OCI-LY3 (cell line): ENCODE data around the gene NUP98.

ENCODE experiments used
- H2AFZ ChIP-seq: fragments of 200-600, 300-600 bp; shearing (Covaris generic); 2 replicates; pipeline ENCODE4 v1.6.0; 2014; ENCODE audit warnings: antibody characterized with exemption, low read depth, low read length
- H3K27ac ChIP-seq: fragments of 200-600, 300-600 bp; sonication (generic); 2 replicates; pipeline ENCODE4 v1.5.1; 2014; ENCODE audit warnings: mild to moderate bottlenecking, low read length, moderate library complexity, mixed read lengths
- H3K27me3 ChIP-seq: fragments of 200-600, 300-600 bp; sonication (generic); 2 replicates; pipeline ENCODE4 v1.6.1; 2014; ENCODE audit warnings: low read depth, low read length, mixed read lengths
- H3K36me3 ChIP-seq: fragments of 200-600, 300-600 bp; sonication (generic); replicated peaks from 2 replicates; pipeline ENCODE3; 2014; ENCODE audit warnings: low read depth, low read length, mixed read lengths
- H3K4me1 ChIP-seq: fragments of 300-600, 200-600 bp; sonication (generic); 2 replicates; pipeline ENCODE4 v1.6.1; 2014; ENCODE audit warnings: low read length, mixed read lengths
- H3K4me2 ChIP-seq: fragments of 200-600, 300-600 bp; sonication (generic); 2 replicates; pipeline ENCODE4 v1.6.1; 2014; ENCODE audit warnings: low read length, mixed read lengths
- H3K4me3 ChIP-seq: fragments of 300-600, 200-600 bp; sonication (generic); 2 replicates; pipeline ENCODE4 v1.5.1; 2014; ENCODE audit warnings: antibody characterized with exemption, mild to moderate bottlenecking, low read length, moderate library complexity
- H3K79me2 ChIP-seq: fragments of 300-600, 200-600 bp; shearing (Covaris generic); 2 replicates; pipeline ENCODE4 v1.6.1; 2014; ENCODE audit warnings: mild to moderate bottlenecking, low read length, mixed read lengths
- H3K9ac ChIP-seq: fragments of 300-600, 200-600 bp; shearing (Covaris generic); 2 replicates; pipeline ENCODE4 v1.6.0; 2014; ENCODE audit warnings: mild to moderate bottlenecking, low read length, moderate library complexity
- H3K9me3 ChIP-seq: fragments of 200-600, 300-600 bp; shearing (Covaris generic); 2 replicates; pipeline ENCODE4 v1.6.1; 2014; ENCODE audit warnings: low read length, mixed read lengths; ENCODE audit not compliant: insufficient read depth
- H4K20me1 ChIP-seq: fragments of 200-600, 300-600 bp; sonication (generic); 2 replicates; pipeline ENCODE4 v1.6.1; 2016; ENCODE audit warnings: low read length, mixed read lengths; ENCODE audit not compliant: insufficient read depth
- CTCF ChIP-seq: fragments of 200-600, 300-600 bp; sonication (generic); IDR thresholded peaks from 2 replicates; pipeline ENCODE4 v1.5.1; 2014; ENCODE audit warnings: antibody characterized with exemption, low read length, low read depth
- EZH2phosphoT487 ChIP-seq: fragments of 200-600 bp; shearing (Covaris generic); IDR thresholded peaks from 2 replicates; pipeline ENCODE4 v1.6.1; 2018; ENCODE audit warnings: antibody characterized with exemption, mixed run types, low read depth

The NUP98 gene

GRCh38 chr11:3686751-3687150, 110.6 kb downstream of the NUP98 start:
- Histone ChIP-seq H3K27me3 (no peaks in the 10 kb centered on the region), H3K79me2 (no peaks in the 10 kb centered on the region), H3K36me3 (peaks cover 61% of the 10 kb centered on the region), H2AFZ (no peak overlapping the region), H3K9me3 (no peaks in the 10 kb centered on the region), H3K27ac (no peak overlapping the region), H3K4me1 (no peaks in the 10 kb centered on the region), H3K4me2 (no peak overlapping the region), H3K9ac (no peak overlapping the region), H4K20me1 (no peaks in the 10 kb centered on the region), H3K4me3 (no peak overlapping the region)
- TF ChIP-seq CTCF: no peak
- no peak for TF ChIP-seq EZH2phosphoT487

GRCh38 chr11:3685923-3686322, 111.4 kb downstream of the NUP98 start:
- Histone ChIP-seq H3K4me3 (no peak overlapping the region), H3K79me2 (no peaks in the 10 kb centered on the region), H3K27me3 (no peaks in the 10 kb centered on the region), H3K4me2 (no peak overlapping the region), H3K9me3 (no peaks in the 10 kb centered on the region), H3K9ac (no peak overlapping the region), H3K36me3 (peaks cover 55% of the 10 kb centered on the region), H4K20me1 (no peaks in the 10 kb centered on the region), H3K4me1 (no peaks in the 10 kb centered on the region), H2AFZ (no peak overlapping the region), H3K27ac (no peak overlapping the region)
- TF ChIP-seq CTCF: no peak
- TF ChIP-seq EZH2phosphoT487: no peak

GRCh38 chr11:3684819-3685172, 112.6 kb downstream of the NUP98 start:
- Histone ChIP-seq H3K27ac (no peak overlapping the region), H4K20me1 (no peaks in the 10 kb centered on the region), H2AFZ (no peak overlapping the region), H3K79me2 (no peaks in the 10 kb centered on the region), H3K4me1 (no peaks in the 10 kb centered on the region), H3K27me3 (no peaks in the 10 kb centered on the region), H3K9ac (no peak overlapping the region), H3K4me2 (no peak overlapping the region), H3K36me3 (peaks cover 56% of the 10 kb centered on the region), H3K9me3 (no peaks in the 10 kb centered on the region), H3K4me3 (no peak overlapping the region)
- no peak for TF ChIP-seq CTCF
- no peak for TF ChIP-seq EZH2phosphoT487

- Histone ChIP-seq H3K79me2 (no peaks in the 10 kb centered on the region), H3K4me1 (no peaks in the 10 kb centered on the region), H3K27ac (no peak overlapping the region), H4K20me1 (no peaks in the 10 kb centered on the region), H3K4me3 (no peak overlapping the region), H3K9ac (no peak overlapping the region), H3K4me2 (no peak overlapping the region), H2AFZ (no peak overlapping the region), H3K27me3 (no peaks in the 10 kb centered on the region), H3K36me3 (peaks cover 61% of the 10 kb centered on the region), H3K9me3 (no peaks in the 10 kb centered on the region)
- TF ChIP-seq EZH2phosphoT487: no peak
- no peak for TF ChIP-seq CTCF
These were observed 113.1 kb downstream of the NUP98 start for GRCh38 chr11:3684129-3684818.
